HEK293 (cell line): ENCODE measurements around the gene CRTC3.

ENCODE experiments used
- TF ChIP-seq, protein P1 (sequence below): fragments of 450-650 bp; formaldehyde crosslinking; conservative IDR thresholded peaks from 2 replicates; pipeline ENCODE4 v1.5.1; 2016; ENCODE audit warnings: low read depth, missing biosample characterization, missing genetic modification characterization
- TF ChIP-seq, protein P2 (sequence below): fragments of 450-650 bp; formaldehyde crosslinking; IDR thresholded peaks from 2 replicates; pipeline ENCODE4 v1.5.1; 2016; ENCODE audit warnings: missing biosample characterization, missing genetic modification characterization

DNA sequence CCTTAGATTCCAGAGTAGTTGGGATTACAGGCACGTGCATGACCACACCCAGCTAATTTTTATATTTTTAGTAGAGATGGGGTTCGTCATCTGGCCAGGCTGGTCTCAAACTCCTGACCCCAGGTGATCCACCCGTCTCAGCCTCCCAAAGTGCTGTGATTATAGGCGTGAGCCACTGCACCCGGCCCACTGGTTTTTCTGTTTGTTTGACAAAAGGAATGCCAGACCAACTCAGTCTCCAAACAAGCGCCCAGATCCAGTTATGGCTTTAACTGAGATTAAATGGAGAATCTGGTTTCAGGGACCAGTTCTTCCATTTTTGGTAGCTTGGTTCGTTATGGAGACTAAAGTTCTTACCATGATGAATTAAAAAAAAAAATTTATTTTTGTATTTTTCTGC lies 50.8 kb downstream of the CRTC3 start:
- TF ChIP-seq, protein P1, sequence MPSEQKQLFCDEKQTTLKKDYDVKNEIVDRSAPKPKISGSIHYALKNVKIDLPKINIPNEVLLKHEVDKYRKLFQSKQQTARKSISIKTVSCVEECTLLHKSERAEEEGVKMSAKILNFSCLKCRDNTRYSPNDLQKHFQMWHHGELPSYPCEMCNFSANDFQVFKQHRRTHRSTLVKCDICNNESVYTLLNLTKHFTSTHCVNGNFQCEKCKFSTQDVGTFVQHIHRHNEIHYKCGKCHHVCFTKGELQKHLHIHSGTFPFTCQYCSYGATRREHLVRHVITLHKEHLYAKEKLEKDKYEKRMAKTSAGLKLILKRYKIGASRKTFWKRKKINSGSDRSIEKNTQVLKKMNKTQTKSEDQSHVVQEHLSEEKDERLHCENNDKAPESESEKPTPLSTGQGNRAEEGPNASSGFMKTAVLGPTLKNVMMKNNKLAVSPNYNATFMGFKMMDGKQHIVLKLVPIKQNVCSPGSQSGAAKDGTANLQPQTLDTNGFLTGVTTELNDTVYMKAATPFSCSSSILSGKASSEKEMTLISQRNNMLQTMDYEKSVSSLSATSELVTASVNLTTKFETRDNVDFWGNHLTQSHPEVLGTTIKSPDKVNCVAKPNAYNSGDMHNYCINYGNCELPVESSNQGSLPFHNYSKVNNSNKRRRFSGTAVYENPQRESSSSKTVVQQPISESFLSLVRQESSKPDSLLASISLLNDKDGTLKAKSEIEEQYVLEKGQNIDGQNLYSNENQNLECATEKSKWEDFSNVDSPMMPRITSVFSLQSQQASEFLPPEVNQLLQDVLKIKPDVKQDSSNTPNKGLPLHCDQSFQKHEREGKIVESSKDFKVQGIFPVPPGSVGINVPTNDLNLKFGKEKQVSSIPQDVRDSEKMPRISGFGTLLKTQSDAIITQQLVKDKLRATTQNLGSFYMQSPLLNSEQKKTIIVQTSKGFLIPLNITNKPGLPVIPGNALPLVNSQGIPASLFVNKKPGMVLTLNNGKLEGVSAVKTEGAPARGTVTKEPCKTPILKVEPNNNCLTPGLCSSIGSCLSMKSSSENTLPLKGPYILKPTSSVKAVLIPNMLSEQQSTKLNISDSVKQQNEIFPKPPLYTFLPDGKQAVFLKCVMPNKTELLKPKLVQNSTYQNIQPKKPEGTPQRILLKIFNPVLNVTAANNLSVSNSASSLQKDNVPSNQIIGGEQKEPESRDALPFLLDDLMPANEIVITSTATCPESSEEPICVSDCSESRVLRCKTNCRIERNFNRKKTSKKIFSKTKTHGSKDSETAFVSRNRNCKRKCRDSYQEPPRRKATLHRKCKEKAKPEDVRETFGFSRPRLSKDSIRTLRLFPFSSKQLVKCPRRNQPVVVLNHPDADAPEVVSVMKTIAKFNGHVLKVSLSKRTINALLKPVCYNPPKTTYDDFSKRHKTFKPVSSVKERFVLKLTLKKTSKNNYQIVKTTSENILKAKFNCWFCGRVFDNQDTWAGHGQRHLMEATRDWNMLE (tag by site-specific recombination): no peak
- TF ChIP-seq, protein P2, sequence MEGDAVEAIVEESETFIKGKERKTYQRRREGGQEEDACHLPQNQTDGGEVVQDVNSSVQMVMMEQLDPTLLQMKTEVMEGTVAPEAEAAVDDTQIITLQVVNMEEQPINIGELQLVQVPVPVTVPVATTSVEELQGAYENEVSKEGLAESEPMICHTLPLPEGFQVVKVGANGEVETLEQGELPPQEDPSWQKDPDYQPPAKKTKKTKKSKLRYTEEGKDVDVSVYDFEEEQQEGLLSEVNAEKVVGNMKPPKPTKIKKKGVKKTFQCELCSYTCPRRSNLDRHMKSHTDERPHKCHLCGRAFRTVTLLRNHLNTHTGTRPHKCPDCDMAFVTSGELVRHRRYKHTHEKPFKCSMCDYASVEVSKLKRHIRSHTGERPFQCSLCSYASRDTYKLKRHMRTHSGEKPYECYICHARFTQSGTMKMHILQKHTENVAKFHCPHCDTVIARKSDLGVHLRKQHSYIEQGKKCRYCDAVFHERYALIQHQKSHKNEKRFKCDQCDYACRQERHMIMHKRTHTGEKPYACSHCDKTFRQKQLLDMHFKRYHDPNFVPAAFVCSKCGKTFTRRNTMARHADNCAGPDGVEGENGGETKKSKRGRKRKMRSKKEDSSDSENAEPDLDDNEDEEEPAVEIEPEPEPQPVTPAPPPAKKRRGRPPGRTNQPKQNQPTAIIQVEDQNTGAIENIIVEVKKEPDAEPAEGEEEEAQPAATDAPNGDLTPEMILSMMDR (tag by site-specific recombination): no peak
